Measurements from ENCODE around the gene TP73. TPM values are rescaled to one million over a fixed set of nuclear protein-coding genes. Genes with fewer than 3 reads are reported as not detected.

TP73 gene
- total RNA-seq, 1 experiment from 2014 or later = 19.2 TPM

DNA sequence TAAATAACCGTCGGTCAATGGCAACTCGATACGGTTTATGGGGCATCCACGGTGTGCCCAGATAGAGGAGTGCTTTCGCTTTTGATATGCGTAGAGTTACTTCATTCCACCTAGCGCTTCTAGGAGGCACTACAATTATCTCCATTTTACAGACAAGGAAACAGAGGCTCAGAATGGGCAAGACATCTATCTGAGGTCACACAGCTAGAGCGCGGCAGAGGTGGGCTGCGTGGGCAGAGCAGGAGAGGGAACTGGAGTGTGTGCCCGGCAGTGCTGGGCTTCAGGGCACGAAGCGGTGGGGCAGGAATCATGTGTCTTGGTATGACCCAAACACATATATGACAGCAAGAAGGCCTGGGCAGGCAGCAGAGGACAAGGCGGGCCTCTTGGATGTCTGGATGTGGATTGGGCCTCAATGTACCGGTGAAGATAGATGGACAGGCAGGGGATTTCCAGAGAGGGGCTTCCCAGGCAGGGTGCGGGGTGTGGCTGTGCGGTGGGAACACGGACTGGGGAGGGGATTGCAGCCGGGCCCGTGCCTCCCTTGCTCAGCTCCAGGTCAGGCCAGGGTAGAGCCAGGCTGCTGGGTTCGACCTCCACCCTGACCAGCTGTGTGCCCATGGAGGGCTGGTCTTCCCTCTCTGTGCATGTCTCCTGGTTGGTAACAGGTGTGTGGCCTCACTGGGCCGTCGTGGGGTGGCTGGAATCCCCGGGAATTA is 21.2 kb downstream of the TP73 start:
- CTCF ChIA-PET = interaction anchor here (0.7 kb wide), 1 partner anchor 51 kb away, joined by 3 read pairs; no protein-coding TSS in a partner anchor
- no TSS peak for BruUV-seq (replicated peaks)

More for the DNA sequence above, 21.2 kb downstream of the TP73 start:
- no peaks in the 10 kb centered on the region for H3K27me3 ChIP-seq (ENCODE audit: insufficient read depth, low read length)
- no peaks in the 10 kb centered on the region for H3K9me2 ChIP-seq (ENCODE audit: insufficient read depth)
- no peaks in the 10 kb centered on the region for H3K9me3 ChIP-seq (ENCODE audit: control insufficient read depth in 1 of 2, insufficient read depth in 1 of 2, low read depth in 1 of 2, low read length in 2 of 2)
- ChIA-PET RAD21 (ENCODE audit: low non-redundant PET in 1 of 2, low total read pairs in 2 of 2, uncharacterized antibody in 2 of 2, unreplicated experiment in 2 of 2) (no interaction called here), POLR2A (no interaction called here)
- peaks cover 30 to 67% of the 10 kb centered on the region in 2 experiments for H3K4me1 ChIP-seq (ENCODE audit: control insufficient read depth in 1 of 2, insufficient read depth in 2 of 2, low read length in 2 of 2)
- peak overlapping the region; percentile 57; the same call in 1 of the 2 replicates for H3K9ac ChIP-seq (ENCODE audit: low read length)
- intact Hi-C loops (cut with micrococcal nuclease) = no loop called here
- peak overlapping the region; percentile 77 for H3K4me2 ChIP-seq (ENCODE audit: low read length)
- no peaks in the 10 kb centered on the region; the same call in 1 of the 2 replicates for H4K20me1 ChIP-seq (ENCODE audit: insufficient read depth)
- no peaks in the 10 kb centered on the region for H3K36me3 ChIP-seq (ENCODE audit: control insufficient read depth in 1 of 2, insufficient read depth in 2 of 2, low read length in 2 of 2)
- H3K4me3 ChIP-seq (replicated peaks in 1 of 2; ENCODE audit: low read depth in 1 of 2, low read length in 2 of 2) = no peak overlapping the region
- TF ChIP-seq ZFX (IDR thresholded peaks at IDR 0.05) = no peak
- TF ChIP-seq EZH2phosphoT487 (IDR thresholded peaks at IDR 0.05; ENCODE audit: borderline replicate concordance) = no peak
- TF ChIP-seq SIN3A (IDR thresholded peaks at IDR 0.05; ENCODE audit: low read depth) = no peak
- no peak for TF ChIP-seq EGR1 (IDR thresholded peaks at IDR 0.05; ENCODE audit: low read depth)
- no peak for TF ChIP-seq POLR2AphosphoS5 (IDR thresholded peaks at IDR 0.05; ENCODE audit: low read depth, low read length)
- TF ChIP-seq SP1 (IDR thresholded peaks at IDR 0.05; ENCODE audit: low read depth) = no peak
- TF ChIP-seq TCF7L2 (IDR thresholded peaks at IDR 0.05; ENCODE audit: borderline replicate concordance, extremely low read depth, insufficient read depth, insufficient read length) = no peak
- no peak for TF ChIP-seq YY1 (IDR thresholded peaks at IDR 0.05; ENCODE audit: extremely low read depth, insufficient replicate concordance, low read depth, low read length)
- no peak for TF ChIP-seq SRF (IDR thresholded peaks at IDR 0.05; ENCODE audit: low read depth)
- no peak for TF ChIP-seq CEBPB (IDR thresholded peaks at IDR 0.05; ENCODE audit: low read depth)
- no peak for TF ChIP-seq CBX3 (IDR thresholded peaks at IDR 0.05; ENCODE audit: low read depth)
- TF ChIP-seq, protein P1, sequence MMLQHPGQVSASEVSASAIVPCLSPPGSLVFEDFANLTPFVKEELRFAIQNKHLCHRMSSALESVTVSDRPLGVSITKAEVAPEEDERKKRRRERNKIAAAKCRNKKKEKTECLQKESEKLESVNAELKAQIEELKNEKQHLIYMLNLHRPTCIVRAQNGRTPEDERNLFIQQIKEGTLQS (IDR thresholded peaks at IDR 0.05) = no peak
- TF ChIP-seq, protein P2, sequence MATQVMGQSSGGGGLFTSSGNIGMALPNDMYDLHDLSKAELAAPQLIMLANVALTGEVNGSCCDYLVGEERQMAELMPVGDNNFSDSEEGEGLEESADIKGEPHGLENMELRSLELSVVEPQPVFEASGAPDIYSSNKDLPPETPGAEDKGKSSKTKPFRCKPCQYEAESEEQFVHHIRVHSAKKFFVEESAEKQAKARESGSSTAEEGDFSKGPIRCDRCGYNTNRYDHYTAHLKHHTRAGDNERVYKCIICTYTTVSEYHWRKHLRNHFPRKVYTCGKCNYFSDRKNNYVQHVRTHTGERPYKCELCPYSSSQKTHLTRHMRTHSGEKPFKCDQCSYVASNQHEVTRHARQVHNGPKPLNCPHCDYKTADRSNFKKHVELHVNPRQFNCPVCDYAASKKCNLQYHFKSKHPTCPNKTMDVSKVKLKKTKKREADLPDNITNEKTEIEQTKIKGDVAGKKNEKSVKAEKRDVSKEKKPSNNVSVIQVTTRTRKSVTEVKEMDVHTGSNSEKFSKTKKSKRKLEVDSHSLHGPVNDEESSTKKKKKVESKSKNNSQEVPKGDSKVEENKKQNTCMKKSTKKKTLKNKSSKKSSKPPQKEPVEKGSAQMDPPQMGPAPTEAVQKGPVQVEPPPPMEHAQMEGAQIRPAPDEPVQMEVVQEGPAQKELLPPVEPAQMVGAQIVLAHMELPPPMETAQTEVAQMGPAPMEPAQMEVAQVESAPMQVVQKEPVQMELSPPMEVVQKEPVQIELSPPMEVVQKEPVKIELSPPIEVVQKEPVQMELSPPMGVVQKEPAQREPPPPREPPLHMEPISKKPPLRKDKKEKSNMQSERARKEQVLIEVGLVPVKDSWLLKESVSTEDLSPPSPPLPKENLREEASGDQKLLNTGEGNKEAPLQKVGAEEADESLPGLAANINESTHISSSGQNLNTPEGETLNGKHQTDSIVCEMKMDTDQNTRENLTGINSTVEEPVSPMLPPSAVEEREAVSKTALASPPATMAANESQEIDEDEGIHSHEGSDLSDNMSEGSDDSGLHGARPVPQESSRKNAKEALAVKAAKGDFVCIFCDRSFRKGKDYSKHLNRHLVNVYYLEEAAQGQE (IDR thresholded peaks at IDR 0.05; ENCODE audit: low read depth) = no peak
- no peak for TF ChIP-seq EZH2 (IDR thresholded peaks at IDR 0.05)
- H2AFZ ChIP-seq (ENCODE audit: low read depth, low read length, poor library complexity, severe bottlenecking) = no peak overlapping the region
- ATAC-seq (no peak), DNase-seq (ENCODE audit: low read depth, low spot score) (no peak)
- H3K27ac ChIP-seq (ENCODE audit: low read depth, low read length) = peak overlapping the region; percentile 61; the same call in 1 of the 2 replicates
- H3K79me2 ChIP-seq (ENCODE audit: insufficient read depth, low read length) = peaks cover 38% of the 10 kb centered on the region
